GM19468 (cell line): ENCODE measurements around the gene KLK15.
"Not testable (repeated sequence)": the region's sequence is repeated elsewhere in the genome, so short reads cannot be mapped to it uniquely, and the experiment has no call there.

Source experiments
- ATAC-seq: cut with Tn5 transposase; IDR thresholded peaks from one replicate; pipeline ENCODE4 v1.9.1; 2021; ENCODE audit warnings: mild to moderate bottlenecking, moderate library complexity, moderate number of reproducible peaks; ENCODE audit not compliant: unreplicated experiment; ENCODE audit errors: extremely low read depth

The KLK15 gene

GRCh38 chr19:50822661-50823208 is 10.6 kb downstream of the KLK15 start:
- ATAC-seq: no peak

- no peak for ATAC-seq
These were observed 11.8 kb downstream of the KLK15 start for GRCh38 chr19:50821622-50822021.

GRCh38 chr19:50821248-50821612 is 12.1 kb downstream of the KLK15 start:
- no peak for ATAC-seq

- ATAC-seq: no peak
These were observed 12.7 kb downstream of the KLK15 start for GRCh38 chr19:50820549-50821247.

- no peak for ATAC-seq
These were observed 13.3 kb downstream of the KLK15 start for GRCh38 chr19:50820086-50820485.

GRCh38 chr19:50819636-50820035 is 13.7 kb downstream of the KLK15 start:
- no peak for ATAC-seq

GRCh38 chr19:50818859-50819472 is 14.4 kb downstream of the KLK15 start:
- no peak for ATAC-seq

GRCh38 chr19:50817941-50818858 is 15.2 kb downstream of the KLK15 start:
- no peak for ATAC-seq

GRCh38 chr19:50815439-50815838 is 17.9 kb downstream of the KLK15 start:
- ATAC-seq: no peak

- no peak for ATAC-seq
These were observed 18.5 kb downstream of the KLK15 start for GRCh38 chr19:50814883-50815282.

- ATAC-seq: no peak
These were observed 20.9 kb downstream of the KLK15 start for GRCh38 chr19:50812474-50812873.

- not testable (repeated sequence) for ATAC-seq
These were observed 21.6 kb downstream of the KLK15 start for GRCh38 chr19:50811622-50812238.

- ATAC-seq: no peak
These were observed 24.5 kb downstream of the KLK15 start for GRCh38 chr19:50808856-50809255.

- peak; percentile 63 for ATAC-seq
These were observed 28.7 kb downstream of the KLK15 start for GRCh38 chr19:50804420-50805272.

GRCh38 chr19:50803633-50804419 is 29.5 kb downstream of the KLK15 start:
- ATAC-seq: peak; percentile 9

- no peak for ATAC-seq
These were observed 32.3 kb downstream of the KLK15 start for GRCh38 chr19:50801107-50801506.

- no peak for ATAC-seq
These were observed 33.9 kb downstream of the KLK15 start for GRCh38 chr19:50799547-50799851.

- ATAC-seq: no peak
These were observed 34.5 kb downstream of the KLK15 start for GRCh38 chr19:50798659-50799546.
